HT1080 (cell line): ENCODE results near the gene PHETA2. TPM values are rescaled to one million over a fixed set of nuclear protein-coding genes. Genes with fewer than 3 reads are reported as not detected.
"Not testable (repeated sequence)": the region's sequence is repeated elsewhere in the genome, so short reads cannot be mapped to it uniquely, and the experiment has no call there.

Experiments used
- DNase-seq: peaks from one replicate; pipeline ENCODE4 v3.0.0-alpha.2; 2015; ENCODE audit warnings: low read depth
- small RNA-seq: library from RNA; depleted of rRNA; stranded (forward); fragments of <200 nt; gene quantifications from one replicate; pipeline ENCODE3, GENCODE V24; 2014
- total RNA-seq: library from RNA; depleted of rRNA; stranded (reverse); fragments of >200 nt; shearing (Covaris generic); gene quantifications from 2 replicates; pipeline ENCODE4 v1.2.3, GENCODE V29; 2014; rRNA removed

PHETA2 gene
- total RNA-seq, 1 experiment from 2014 or later, result not detected

DNA sequence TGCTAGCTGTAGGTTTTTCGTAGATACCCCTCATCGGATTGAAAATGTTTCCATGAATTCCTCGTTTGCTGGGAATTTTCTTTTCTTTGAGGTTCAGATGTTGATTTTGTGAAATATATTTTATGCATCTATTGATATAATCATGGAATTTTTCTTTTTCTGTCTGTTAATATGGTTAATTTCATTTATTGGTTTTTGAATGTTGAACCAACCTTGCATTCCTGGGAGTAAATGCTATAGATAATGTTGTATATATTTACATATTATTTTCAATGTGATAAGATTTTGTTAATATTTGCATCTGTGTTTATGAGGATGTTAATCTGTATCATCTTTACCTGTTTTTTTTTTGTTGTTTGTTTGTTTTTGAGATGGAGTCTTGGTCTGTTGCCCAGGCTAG lies 27.2 kb downstream of the PHETA2 start:
- no peak for DNase-seq

DNA sequence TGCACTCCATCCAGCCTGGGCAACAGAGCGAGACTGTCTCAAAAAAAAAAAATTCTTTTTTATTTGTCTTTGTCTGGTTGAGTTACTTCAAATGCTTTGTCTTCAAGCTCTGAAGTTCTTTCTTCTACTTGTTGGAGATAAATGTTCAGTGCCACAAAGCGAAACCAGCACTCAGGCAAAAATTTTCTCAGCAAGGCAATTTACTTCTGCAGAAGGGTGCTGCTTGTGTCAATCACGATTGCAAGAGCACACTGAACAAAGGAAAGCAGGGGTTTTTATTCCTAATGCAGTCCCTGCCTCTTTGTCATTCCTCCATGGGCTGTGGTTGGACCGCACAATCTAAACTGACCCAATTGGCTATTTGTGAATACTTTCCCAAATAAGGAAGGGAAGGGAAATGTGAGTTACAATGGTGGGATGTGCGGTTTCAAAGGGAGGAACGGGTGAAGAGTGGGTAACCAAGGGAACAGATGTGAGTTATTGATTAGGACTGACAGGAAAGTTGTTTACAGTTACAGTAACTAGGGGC lies 30.3 kb downstream of the PHETA2 start:
- not testable (repeated sequence) for DNase-seq

DNA sequence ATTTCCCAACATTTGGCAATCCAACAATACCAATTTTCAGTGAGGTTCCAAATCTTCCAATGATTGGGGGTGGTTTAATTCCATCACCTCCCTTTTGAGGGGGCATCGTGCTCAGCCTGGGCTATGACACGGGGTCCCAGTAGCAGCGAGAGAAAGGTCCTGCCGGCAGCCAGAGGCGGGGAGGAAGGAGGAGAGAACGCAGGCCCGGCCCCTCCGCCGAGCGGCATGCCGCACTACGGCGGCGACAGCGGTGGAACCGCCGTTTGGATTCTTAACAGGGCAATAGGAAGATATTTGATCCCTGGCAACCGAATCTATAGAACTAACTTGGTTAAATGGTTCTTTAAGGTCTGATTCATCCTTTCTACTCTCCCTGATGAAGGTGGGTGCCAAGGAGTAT lies 34.8 kb downstream of the PHETA2 start:
- DNase-seq, result no peak

DNA sequence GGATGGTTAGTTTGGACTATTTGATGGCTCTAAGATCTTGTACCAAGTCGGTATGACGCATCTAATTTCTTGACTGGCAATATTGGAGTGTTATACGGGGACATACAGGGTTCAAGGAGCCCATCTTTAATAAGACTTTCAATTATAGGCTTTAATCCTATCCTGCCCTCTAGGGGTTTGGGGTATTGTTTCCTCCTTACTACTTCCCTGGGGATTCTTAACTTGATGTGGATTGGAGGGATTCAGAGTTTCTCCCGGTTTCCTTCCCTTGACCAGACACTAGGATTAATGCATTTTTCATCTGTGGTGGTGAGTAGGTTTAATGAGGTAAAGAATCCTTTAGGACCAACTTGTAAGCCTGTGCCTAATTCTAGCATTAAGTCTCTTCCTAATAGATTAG lies 37.8 kb downstream of the PHETA2 start:
- DNase-seq, result no peak

DNA sequence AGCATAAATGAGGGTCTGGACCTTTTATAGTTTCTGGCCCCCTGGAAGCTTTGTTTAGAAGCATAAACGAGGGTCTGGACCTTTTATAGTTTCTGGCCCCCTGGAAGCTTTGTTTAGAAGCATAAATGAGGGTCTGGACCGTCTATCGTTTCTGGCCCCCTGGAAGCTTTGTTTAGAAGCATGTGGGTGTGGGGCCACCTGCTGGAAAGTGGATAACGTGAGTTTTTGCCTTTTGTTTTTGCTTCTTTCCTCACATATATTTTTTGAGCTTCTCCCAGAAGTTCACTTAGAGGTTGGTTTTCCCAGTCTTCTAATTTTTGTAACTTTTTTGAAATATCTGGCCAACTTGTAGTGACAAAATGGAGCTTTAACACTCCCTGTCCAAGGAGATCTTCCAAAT lies 38.7 kb downstream of the PHETA2 start:
- DNase-seq, result not testable (repeated sequence)

DNA sequence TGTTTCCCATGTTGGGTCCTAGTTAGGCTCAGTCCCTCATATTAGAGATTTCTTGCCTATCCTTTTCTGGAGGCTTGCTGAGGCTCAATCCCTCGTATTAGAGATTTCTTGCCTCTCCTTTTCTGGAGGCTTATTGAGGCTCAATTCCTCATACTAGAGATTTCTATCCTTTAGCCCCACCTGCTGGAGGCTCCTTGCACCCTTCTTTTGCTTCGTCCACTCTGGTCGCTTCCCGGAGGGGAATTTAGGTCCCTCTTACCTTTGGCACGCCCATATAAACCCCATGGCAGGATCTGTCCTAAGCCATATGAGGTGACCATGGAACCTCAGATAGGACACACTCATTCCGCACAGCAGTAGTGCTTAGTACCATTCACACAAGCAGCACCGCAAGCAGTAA lies 40.7 kb downstream of the PHETA2 start:
- no peak for DNase-seq

DNA sequence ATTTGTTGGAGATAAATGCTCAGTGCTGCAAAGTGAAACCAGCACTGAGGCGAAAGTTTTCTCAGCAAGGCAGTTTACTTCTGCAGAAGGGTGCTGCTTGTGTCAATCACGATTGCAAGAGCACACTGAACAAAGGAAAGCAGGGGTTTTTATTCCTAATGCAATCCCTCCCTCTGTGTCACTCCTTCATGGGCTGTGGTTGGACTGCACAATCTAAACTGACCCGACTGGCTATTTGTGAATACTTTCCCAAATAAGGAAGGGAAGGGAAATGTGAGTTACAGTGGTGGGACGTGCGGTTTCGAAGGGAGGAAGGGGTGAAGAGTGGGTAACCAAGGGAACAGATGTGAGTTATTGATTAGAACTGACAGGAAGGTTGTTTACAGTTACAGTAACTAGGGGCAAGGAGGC lies 41.4 kb downstream of the PHETA2 start:
- not testable (repeated sequence) for DNase-seq

DNA sequence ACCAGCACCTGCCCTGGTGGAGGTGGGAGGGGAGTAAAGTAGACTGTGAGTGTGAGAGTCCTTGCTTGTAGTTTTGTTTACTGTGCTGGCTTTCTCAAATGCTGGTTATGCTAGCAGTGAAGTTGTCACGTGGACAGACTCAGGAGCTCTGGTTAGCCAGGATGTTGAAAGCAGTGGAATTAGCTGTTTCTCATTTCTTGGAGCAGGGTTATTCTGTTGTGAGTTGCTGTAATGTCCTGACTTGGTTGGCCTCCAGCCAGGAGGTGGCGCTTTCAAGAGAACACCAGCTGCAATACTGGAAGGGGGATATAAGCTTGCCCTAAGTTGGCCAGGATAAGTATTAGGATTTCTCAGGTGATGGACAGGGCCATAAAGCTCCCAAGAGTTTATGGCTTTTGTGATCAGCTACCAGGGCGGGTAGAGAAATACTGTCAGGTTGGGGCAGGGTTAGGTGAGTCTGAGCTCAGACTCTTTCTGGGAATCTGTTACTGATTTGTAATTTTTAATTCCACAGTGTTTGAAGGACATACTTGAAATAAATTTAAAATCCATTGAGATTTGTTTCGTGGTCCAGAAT lies 42.9 kb downstream of the PHETA2 start:
- DNase-seq, result no peak

DNA sequence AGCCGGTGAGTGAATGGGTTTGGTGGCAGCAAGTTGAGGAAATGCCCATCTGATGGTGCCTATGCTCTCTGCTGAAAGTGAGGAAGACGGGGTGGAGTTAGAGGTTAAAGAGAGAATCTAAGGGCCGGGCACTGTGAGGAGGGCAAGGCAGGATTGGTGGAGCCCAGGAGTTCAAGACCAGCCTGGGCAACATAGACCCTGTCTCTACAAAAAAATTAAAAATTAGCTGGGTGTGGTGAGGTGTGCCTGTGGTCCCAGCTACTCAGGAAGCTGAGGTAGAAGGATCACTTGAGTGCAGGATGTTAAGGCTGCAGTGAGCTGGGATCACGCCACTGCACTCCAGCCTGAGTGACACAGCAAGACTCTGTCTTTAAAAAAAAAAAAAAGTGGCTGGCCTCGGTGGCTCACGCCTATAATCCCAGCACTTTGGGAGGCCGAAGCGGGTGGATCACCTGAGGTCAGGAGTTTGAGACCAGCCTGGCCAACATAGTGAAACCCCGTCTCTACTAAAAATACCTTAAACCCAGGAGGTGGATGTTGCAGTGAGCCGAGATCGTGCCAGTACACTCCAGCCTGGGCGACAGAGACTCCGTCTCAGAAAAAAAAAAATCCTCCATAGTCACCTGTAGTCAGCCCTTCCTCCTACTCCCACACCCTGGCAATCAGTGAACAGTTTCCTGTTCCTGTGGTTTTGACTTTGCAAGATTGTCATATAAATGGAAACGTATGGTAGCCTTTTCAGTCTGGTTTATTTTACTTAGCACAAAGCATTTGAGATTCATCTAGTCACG lies 46.4 kb downstream of the PHETA2 start:
- DNase-seq, result not testable (repeated sequence)

DNA sequence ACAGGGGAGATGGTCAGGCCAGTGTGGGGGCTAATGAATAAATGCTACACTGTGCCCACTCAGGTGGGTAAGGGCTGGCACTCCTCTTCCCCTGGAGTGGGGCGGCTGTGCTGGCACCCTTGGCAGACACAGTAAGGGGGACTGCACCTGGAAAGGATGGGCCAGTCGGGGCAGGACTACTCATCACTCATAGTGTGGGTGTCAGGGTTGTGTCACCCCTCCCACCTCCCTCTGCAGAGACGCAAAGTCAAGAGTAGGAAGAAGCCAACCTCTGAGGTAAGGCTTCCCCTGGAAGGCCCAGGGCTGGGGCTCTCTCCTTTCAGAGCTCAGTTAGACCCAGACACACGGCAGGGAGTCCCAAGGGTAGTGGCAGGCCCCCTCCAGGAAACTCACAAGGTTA lies 49.5 kb downstream of the PHETA2 start:
- DNase-seq, result not testable (repeated sequence)

DNA sequence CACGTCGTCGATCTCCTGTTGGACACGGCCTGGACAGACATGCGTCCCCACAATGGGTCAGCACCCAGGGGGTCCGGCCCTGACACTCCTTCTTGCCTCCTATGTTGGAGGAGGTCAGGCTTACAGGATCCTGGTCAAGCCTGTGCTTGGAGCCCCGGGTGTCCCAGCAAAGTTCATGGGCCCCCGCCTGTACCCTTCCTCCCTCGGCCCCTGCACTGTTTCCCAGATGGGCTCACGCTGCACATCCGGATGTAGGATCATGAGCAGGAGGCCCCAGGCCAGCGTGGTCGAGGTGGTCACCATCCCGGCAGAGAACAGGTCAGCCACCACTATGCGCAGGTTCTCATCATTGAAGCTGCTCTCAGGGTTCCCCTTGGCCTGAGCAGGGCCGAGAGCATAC lies 53.6 kb downstream of the PHETA2 start:
- no peak for DNase-seq

DNA sequence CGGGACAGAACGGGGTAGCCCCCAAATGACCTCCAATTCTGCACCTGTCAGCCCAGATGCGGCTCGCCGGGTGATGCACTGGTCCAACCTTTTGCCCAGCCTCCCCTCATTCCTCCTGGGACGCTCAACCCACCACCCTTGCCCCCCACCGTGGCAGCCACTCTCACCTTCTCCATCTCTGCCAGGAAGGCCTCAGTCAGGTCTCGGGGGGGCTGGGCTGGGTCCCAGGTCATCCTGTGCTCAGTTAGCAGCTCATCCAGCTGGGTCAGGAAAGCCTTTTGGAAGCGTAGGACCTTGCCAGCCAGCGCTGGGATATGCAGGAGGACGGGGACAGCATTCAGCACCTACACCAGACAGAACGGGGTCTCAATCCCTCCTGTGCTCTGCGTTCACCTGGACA lies 54.0 kb downstream of the PHETA2 start:
- not testable (repeated sequence) for DNase-seq

Small RNA genes lying within 50 kb of the gene (small RNA-seq; reads per million reads assigned to genes)
- gene SNORD13P1, result not detected

Other genes with a start within 250 kb of the PHETA2 start
- gene SREBF2, start 241.1 kb upstream of the PHETA2 start, total RNA-seq, result 62.0 and 75.9 TPM in 2 replicates
- gene SHISA8, start 159.2 kb upstream of the PHETA2 start, total RNA-seq, result 1.0 and 8.8 TPM in 2 replicates
- 0.02 and 0.03 TPM in 2 replicates for gene TNFRSF13C, start 147.4 kb upstream of the PHETA2 start, total RNA-seq
- 54.7 and 66.8 TPM in 2 replicates for gene CENPM, start 127.1 kb upstream of the PHETA2 start, total RNA-seq
- not detected in 2 replicates for gene SEPTIN3, start 104.8 kb upstream of the PHETA2 start, total RNA-seq
- gene WBP2NL, start 75.5 kb upstream of the PHETA2 start, total RNA-seq, result not detected in 2 replicates
- 5.8 and 7.5 TPM in 2 replicates for gene NAGA, start 3.4 kb upstream of the PHETA2 start, total RNA-seq
- gene SMDT1, start 5.5 kb downstream of the PHETA2 start, total RNA-seq, result 14.1 and 19.4 TPM in 2 replicates
- gene NDUFA6, start 16.5 kb downstream of the PHETA2 start, total RNA-seq, result 51.7 and 61.6 TPM in 2 replicates
- 0.11 and 0.13 TPM in 2 replicates for gene CYP2D6, start 56.6 kb downstream of the PHETA2 start, total RNA-seq
- 33.6 and 41.4 TPM in 2 replicates for gene TCF20, start 196.4 kb downstream of the PHETA2 start, total RNA-seq